Bronchial epithelial cell (primary cell): Measurements from ENCODE around the gene GPR143. TPM values are rescaled to one million over a fixed set of nuclear protein-coding genes. Genes with fewer than 3 reads are reported as not detected.

Experiments
- DNase-seq: peaks from one replicate; pipeline ENCODE4 v3.0.0-alpha.2; 2010; ENCODE audit warnings: low read depth
- FAIRE-seq: peaks from 2 replicates; lab custom pipeline; 2011; peaks lifted over from hg19 to GRCh38; lab: Jason Lieb, UNC
- H3K27me3 ChIP-seq: 2 replicates; pipeline ENCODE4 v1.5.1; 2011; ENCODE audit warnings: low read length; ENCODE audit not compliant: control insufficient read depth, insufficient read depth
- H3K36me3 ChIP-seq: 2 replicates; pipeline ENCODE4 v1.5.1; 2011; ENCODE audit warnings: low read length; ENCODE audit not compliant: control insufficient read depth, insufficient read depth
- H3K4me3 ChIP-seq: 2 replicates; pipeline ENCODE4 v1.5.1; 2011; ENCODE audit warnings: mild to moderate bottlenecking, low read depth, low read length, control low read depth
- total RNA-seq: library from RNA; depleted of rRNA; stranded (reverse); fragments of >200 nt; gene quantifications from 2 replicates; pipeline ENCODE4 v1.2.1, GENCODE V29; 2014
- TF ChIP-seq, protein P1 (sequence below): IDR thresholded peaks from 2 replicates; pipeline ENCODE4 v1.5.1; 2011; ENCODE audit warnings: mild to moderate bottlenecking, moderate library complexity, low read length, control low read depth, inconsistent platforms; ENCODE audit not compliant: insufficient read depth, severe bottlenecking

The GPR143 gene
- total RNA-seq, 1 donor from 2014 or later, result 0.79 TPM

DNA sequence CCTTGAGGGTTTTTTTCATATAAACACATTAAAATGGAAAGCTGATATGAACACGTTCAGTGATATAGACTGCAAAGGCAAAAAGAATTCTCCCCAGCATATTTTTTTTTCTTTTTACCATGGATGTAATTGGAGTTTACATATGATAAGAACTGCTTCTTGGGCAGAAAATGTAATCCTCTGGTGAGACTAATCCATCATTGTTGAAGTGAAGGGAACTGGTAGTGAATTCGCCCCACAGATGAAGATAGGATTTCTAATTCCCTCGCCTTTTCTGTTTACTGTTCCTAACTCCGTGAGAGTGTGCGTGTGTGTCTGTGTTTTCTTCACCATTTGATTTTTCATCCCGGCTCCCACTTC, 88.9 kb downstream of the GPR143 start:
- no peaks in the 10 kb centered on the region for H3K27me3 ChIP-seq
- H3K36me3 ChIP-seq, result no peaks in the 10 kb centered on the region
- no peak for DNase-seq
- no peak overlapping the region for H3K4me3 ChIP-seq
- TF ChIP-seq, protein P1, sequence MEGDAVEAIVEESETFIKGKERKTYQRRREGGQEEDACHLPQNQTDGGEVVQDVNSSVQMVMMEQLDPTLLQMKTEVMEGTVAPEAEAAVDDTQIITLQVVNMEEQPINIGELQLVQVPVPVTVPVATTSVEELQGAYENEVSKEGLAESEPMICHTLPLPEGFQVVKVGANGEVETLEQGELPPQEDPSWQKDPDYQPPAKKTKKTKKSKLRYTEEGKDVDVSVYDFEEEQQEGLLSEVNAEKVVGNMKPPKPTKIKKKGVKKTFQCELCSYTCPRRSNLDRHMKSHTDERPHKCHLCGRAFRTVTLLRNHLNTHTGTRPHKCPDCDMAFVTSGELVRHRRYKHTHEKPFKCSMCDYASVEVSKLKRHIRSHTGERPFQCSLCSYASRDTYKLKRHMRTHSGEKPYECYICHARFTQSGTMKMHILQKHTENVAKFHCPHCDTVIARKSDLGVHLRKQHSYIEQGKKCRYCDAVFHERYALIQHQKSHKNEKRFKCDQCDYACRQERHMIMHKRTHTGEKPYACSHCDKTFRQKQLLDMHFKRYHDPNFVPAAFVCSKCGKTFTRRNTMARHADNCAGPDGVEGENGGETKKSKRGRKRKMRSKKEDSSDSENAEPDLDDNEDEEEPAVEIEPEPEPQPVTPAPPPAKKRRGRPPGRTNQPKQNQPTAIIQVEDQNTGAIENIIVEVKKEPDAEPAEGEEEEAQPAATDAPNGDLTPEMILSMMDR, result no peak
- no peak for FAIRE-seq

DNA sequence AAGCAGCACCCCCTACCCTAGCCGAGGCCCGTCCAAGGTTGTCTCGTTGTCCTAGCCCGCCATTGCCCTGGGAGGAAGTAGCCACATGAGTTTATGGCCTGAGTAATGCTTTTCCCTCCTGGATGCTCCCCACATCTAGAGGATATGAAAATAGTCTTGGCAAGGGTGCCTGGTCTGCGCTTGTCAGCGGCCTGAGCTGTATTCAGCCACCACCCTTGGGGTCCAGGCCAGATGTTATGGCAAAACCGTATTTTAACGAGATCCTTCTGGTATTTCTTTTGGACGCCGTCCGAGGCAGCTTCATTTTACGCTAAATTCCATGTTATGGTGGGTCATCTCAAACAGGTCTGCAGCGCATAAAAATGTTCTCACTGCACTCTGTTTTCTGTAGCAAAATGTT, 89.3 kb downstream of the GPR143 start:
- DNase-seq (no peak), FAIRE-seq (no peak)
- H3K27me3 ChIP-seq, result no peaks in the 10 kb centered on the region
- no peaks in the 10 kb centered on the region for H3K36me3 ChIP-seq
- TF ChIP-seq, protein P1, result no peak
- no peak overlapping the region for H3K4me3 ChIP-seq

Other genes starting within 250 kb of the GPR143 start
- gene SHROOM2, start 20.6 kb upstream of the GPR143 start, total RNA-seq, result 1.8 and 2.4 TPM in 2 replicates
- not detected in 2 replicates for gene CLDN34, start 201.5 kb upstream of the GPR143 start, total RNA-seq